Measurements from ENCODE around the gene NR4A1. TPM values are rescaled to one million over a fixed set of nuclear protein-coding genes. Genes with fewer than 3 reads are reported as not detected.

Gene NR4A1
- polyA plus RNA-seq, 1 donor (not counting 4 experiments of a cell fraction or from before 2014, with no cell fraction given), result 3.9 TPM

DNA sequence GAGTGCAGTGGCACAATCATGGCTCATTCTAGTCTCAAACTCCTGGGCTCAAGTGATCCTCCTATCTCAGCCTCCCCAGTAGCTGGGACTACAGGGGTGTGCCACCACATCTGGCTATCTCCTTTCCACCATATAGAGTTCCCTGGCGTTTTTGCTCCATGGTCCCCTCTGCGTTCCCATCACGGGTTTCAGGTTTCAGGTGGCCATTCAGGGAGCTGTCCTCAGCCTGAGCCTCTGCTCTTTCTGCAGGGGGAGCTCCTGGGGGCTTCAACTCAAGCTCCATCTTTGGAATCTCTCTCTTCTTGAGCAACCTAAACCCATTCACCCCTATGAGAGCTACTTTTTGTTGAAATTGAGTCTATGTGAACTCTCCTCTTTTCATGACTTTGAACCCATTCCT is 39.8 kb downstream of the NR4A1 start:
- Histone ChIP-seq H2AFZ (ENCODE audit: control insufficient read depth, low read length) (no peak overlapping the region), H3K9me1 (ENCODE audit: control insufficient read depth, extremely low read depth, insufficient read depth, low read length) (no peaks in the 10 kb centered on the region), H3K4me2 (ENCODE audit: control insufficient read depth, extremely low read depth, insufficient read depth, low read depth, low read length) (no peak overlapping the region), H3K4me1 (ENCODE audit: control insufficient read depth, extremely low read depth, insufficient read depth, low read length) (no peaks in the 10 kb centered on the region), H3K79me2 (ENCODE audit: control insufficient read depth, insufficient read depth, low read length) (no peaks in the 10 kb centered on the region), H3K27ac (ENCODE audit: control insufficient read depth, insufficient read depth, low read length) (no peak overlapping the region), H3K27me3 (ENCODE audit: control insufficient read depth, extremely low read depth, insufficient read depth, low read length) (peaks cover 60% of the 10 kb centered on the region), H3K36me3 (ENCODE audit: control insufficient read depth in 2 of 2, extremely low read depth in 1 of 2, insufficient read depth in 2 of 2, low read length in 2 of 2) (no peaks in the 10 kb centered on the region), H4K20me1 (ENCODE audit: control insufficient read depth, extremely low read depth, insufficient read depth, low read length) (no peaks in the 10 kb centered on the region), H3K9me3 (ENCODE audit: control insufficient read depth, low read depth, low read length) (no peaks in the 10 kb centered on the region), H3K4me3 (ENCODE audit: control insufficient read depth in 2 of 3, extremely low read depth in 1 of 3, insufficient read depth in 2 of 3, low read depth in 1 of 3, low read length in 3 of 3) (no peak overlapping the region), H3K9ac (ENCODE audit: control insufficient read depth, extremely low read depth, insufficient read depth, low read length) (no peak overlapping the region)
- dilution Hi-C loops (cut with MboI; ENCODE audit: extremely low pct_ligation_motif_present, low sequenced_read_pairs), result no loop called here
- FAIRE-seq, result no peak
- no peak for DNase-seq (ENCODE audit: low read depth, low spot score)
- TF ChIP-seq, protein P1, sequence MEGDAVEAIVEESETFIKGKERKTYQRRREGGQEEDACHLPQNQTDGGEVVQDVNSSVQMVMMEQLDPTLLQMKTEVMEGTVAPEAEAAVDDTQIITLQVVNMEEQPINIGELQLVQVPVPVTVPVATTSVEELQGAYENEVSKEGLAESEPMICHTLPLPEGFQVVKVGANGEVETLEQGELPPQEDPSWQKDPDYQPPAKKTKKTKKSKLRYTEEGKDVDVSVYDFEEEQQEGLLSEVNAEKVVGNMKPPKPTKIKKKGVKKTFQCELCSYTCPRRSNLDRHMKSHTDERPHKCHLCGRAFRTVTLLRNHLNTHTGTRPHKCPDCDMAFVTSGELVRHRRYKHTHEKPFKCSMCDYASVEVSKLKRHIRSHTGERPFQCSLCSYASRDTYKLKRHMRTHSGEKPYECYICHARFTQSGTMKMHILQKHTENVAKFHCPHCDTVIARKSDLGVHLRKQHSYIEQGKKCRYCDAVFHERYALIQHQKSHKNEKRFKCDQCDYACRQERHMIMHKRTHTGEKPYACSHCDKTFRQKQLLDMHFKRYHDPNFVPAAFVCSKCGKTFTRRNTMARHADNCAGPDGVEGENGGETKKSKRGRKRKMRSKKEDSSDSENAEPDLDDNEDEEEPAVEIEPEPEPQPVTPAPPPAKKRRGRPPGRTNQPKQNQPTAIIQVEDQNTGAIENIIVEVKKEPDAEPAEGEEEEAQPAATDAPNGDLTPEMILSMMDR (optimal IDR thresholded peaks at IDR 0.05 in 1 of 3, IDR thresholded peaks at IDR 0.05 in 1 of 3, conservative IDR thresholded peaks at IDR 0.05 in 1 of 3; ENCODE audit: extremely low read depth in 1 of 3, insufficient read depth in 2 of 3, low read length in 3 of 3), result no peak
- no peak for TF ChIP-seq EZH2 (IDR thresholded peaks at IDR 0.05; ENCODE audit: low read length)

GRCh38 chr12:52091869-52092268 is 40.6 kb downstream of the NR4A1 start:
- Histone ChIP-seq H3K9ac (ENCODE audit: control insufficient read depth, extremely low read depth, insufficient read depth, low read length) (no peak overlapping the region), H3K4me3 (ENCODE audit: control insufficient read depth in 2 of 3, extremely low read depth in 1 of 3, insufficient read depth in 2 of 3, low read depth in 1 of 3, low read length in 3 of 3) (no peak overlapping the region), H4K20me1 (ENCODE audit: control insufficient read depth, extremely low read depth, insufficient read depth, low read length) (no peaks in the 10 kb centered on the region), H3K27ac (ENCODE audit: control insufficient read depth, insufficient read depth, low read length) (no peak overlapping the region), H3K36me3 (ENCODE audit: control insufficient read depth in 2 of 2, extremely low read depth in 1 of 2, insufficient read depth in 2 of 2, low read length in 2 of 2) (no peaks in the 10 kb centered on the region), H3K27me3 (ENCODE audit: control insufficient read depth, extremely low read depth, insufficient read depth, low read length) (peaks cover 53% of the 10 kb centered on the region), H3K9me1 (ENCODE audit: control insufficient read depth, extremely low read depth, insufficient read depth, low read length) (no peaks in the 10 kb centered on the region), H3K79me2 (ENCODE audit: control insufficient read depth, insufficient read depth, low read length) (no peaks in the 10 kb centered on the region), H3K9me3 (ENCODE audit: control insufficient read depth, low read depth, low read length) (no peaks in the 10 kb centered on the region), H3K4me1 (ENCODE audit: control insufficient read depth, extremely low read depth, insufficient read depth, low read length) (no peaks in the 10 kb centered on the region), H3K4me2 (ENCODE audit: control insufficient read depth, extremely low read depth, insufficient read depth, low read depth, low read length) (no peak overlapping the region), H2AFZ (ENCODE audit: control insufficient read depth, low read length) (no peak overlapping the region)
- dilution Hi-C loops (cut with MboI; ENCODE audit: extremely low pct_ligation_motif_present, low sequenced_read_pairs), result no loop called here
- TF ChIP-seq, protein P1 (optimal IDR thresholded peaks at IDR 0.05 in 1 of 3, IDR thresholded peaks at IDR 0.05 in 1 of 3, conservative IDR thresholded peaks at IDR 0.05 in 1 of 3; ENCODE audit: extremely low read depth in 1 of 3, insufficient read depth in 2 of 3, low read length in 3 of 3), result no peak
- no peak for TF ChIP-seq EZH2 (IDR thresholded peaks at IDR 0.05; ENCODE audit: low read length)
- DNase-seq (ENCODE audit: low read depth, low spot score), result no peak
- FAIRE-seq, result no peak

Data from keratinocyte (primary cell).